GM06990 (cell line): Measurements from ENCODE around the gene ZNF211.

Source experiments
- DNase-seq: peaks from one replicate; pipeline ENCODE4 v3.0.0-alpha.2; 2011; ENCODE audit not compliant: insufficient read length; ENCODE audit errors: extremely low read depth
- H3K27me3 ChIP-seq: replicated peaks from 2 replicates; pipeline ENCODE4 v1.6.0; 2011; ENCODE audit warnings: low read length; ENCODE audit not compliant: control insufficient read depth, insufficient read depth
- H3K36me3 ChIP-seq: 2 replicates; pipeline ENCODE4 v1.5.1; 2011; ENCODE audit warnings: low read length; ENCODE audit not compliant: control insufficient read depth, insufficient read depth
- H3K4me3 ChIP-seq: replicated peaks from 2 replicates; pipeline ENCODE4 v1.5.1; 2011; ENCODE audit warnings: low read depth, mild to moderate bottlenecking, control low read depth, low read length
- CTCF ChIP-seq: IDR thresholded peaks from 2 replicates; pipeline ENCODE4 v1.5.1; 2011; ENCODE audit warnings: low read length, control low read depth, mild to moderate bottlenecking, inconsistent platforms; ENCODE audit not compliant: insufficient read depth, poor library complexity, severe bottlenecking

ZNF211 gene

DNA sequence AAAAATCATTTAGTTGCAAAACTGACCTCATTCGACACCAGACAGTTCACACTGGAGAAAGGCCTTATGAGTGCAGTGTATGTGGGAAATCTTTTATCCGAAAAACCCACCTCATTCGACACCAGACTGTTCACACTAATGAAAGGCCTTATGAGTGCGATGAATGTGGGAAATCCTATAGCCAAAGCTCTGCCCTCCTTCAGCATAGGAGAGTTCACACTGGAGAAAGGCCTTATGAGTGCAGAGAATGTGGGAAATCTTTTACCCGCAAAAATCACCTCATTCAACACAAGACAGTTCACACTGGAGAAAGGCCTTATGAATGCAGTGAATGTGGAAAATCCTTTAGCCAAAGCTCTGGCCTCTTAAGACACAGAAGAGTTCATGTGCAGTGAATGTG lies 26.0 kb upstream of the ZNF211 start:
- no peak for TF ChIP-seq CTCF
- Histone ChIP-seq H3K36me3 (peaks cover 17% of the 10 kb centered on the region), H3K4me3 (no peak overlapping the region), H3K27me3 (no peaks in the 10 kb centered on the region)
- no peak for DNase-seq

- Histone ChIP-seq H3K4me3 (no peak overlapping the region), H3K36me3 (peaks cover 13% of the 10 kb centered on the region), H3K27me3 (no peaks in the 10 kb centered on the region)
- no peak for DNase-seq
- no peak for TF ChIP-seq CTCF
Measured at GRCh38 chr19:57611113-57611512, 21.9 kb upstream of the ZNF211 start.

DNA sequence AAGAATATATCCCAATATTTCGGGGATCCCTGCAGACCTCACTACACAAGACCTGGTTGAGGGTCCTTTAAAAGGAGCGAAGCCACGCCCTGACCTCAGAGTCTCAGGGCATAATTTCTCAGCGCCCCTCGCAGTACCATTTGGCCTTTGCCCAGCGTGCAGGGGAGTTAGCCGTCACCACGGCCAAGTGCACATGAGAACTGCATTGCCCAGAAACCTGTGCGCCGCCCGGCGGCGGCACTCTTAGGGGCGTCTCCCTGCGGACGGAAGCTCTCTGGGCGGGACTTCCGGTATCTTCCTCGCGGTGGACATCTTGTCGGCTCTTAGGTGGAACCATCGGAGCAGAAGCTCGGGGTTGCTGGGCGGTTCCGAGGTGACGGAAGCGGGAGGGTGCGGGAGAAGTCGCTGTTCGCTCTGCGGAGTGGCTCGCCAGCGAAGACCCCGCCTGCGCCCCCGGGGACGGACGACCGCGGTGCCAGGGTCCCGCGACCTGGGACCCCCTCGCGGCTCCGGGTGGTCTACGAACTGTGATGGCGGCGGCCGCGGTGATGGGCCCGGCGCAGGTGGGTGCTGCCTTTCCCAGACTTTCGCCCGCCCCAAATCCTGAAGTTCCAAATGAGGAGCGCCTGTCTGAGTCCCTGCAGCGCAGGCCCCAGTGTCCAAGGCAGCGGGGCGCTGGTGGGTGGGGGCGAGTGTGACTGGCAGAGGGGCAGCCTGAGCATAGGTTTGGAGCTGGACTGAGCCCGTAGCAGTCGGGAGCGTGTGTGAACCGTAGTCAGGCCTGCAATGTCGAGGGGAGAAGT lies 18.8 kb upstream of the ZNF211 start, which contains the start of gene ZNF134:
TSS of gene ZNF134 (plus strand) at position 302 of the 803 bp plus-strand sequence. CDS start 5,227 bp downstream, outside the sequence.
- Histone ChIP-seq H3K27me3 (no peaks in the 10 kb centered on the region), H3K36me3 (peaks cover 17% of the 10 kb centered on the region), H3K4me3 (peak within 1 kb of the TSS; percentile 90)
- DNase-seq: peak; percentile 92
- TF ChIP-seq CTCF: peak; percentile 3

DNA sequence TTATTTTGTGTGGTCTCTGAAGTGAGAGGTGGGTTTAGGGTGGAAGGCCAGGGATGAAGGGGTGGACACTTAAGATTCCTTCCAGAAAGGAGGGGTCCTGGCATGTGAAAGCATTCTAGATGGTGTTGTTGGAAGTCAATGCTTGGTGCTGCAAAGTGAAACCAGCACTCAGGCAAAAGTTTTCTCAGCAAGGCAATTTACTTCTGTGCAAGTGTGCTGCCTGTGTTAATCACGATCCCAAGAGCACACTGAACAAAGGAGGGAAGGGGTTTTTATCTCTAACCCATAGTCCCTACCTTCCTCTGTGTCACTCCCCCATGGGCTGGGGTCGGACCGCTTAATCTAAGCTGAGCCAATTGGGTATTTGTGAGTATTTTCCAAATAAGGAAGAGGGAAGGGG lies 17.6 kb upstream of the ZNF211 start:
- peaks cover 23% of the 10 kb centered on the region for H3K36me3 ChIP-seq
- TF ChIP-seq CTCF: no peak
- no peak overlapping the region; the same call in 1 of the 2 replicates for H3K4me3 ChIP-seq

DNA sequence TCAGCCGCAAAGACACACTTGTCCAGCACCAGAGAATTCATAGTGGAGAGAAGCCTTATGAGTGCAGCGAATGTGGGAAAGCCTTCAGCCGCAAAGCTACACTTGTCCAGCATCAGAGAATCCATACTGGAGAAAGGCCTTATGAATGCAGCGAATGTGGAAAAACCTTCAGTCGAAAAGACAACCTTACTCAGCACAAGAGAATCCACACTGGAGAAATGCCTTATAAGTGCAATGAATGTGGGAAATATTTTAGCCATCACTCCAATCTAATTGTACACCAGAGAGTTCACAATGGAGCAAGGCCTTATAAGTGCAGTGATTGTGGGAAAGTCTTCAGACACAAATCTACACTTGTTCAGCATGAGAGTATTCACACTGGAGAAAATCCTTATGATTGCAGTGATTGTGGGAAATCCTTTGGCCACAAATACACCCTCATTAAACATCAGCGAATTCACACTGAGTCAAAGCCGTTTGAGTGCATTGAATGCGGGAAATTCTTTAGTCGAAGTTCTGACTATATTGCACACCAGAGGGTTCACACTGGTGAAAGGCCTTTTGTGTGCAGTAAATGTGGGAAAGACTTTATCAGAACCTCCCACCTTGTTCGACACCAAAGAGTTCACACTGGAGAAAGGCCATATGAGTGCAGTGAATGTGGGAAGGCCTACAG lies 12.2 kb upstream of the ZNF211 start:
- Histone ChIP-seq H3K27me3 (no peaks in the 10 kb centered on the region), H3K4me3 (no peak overlapping the region), H3K36me3 (peaks cover 29% of the 10 kb centered on the region)
- no peak for DNase-seq
- TF ChIP-seq CTCF: no peak

More for the DNA sequence above, 17.6 kb upstream of the ZNF211 start:
- DNase-seq: no peak
- H3K27me3 ChIP-seq: no peaks in the 10 kb centered on the region
